Right lobe of liver (tissue), 4 donors: ENCODE results near the gene TENT5C.

Experiments used
- CTCF ChIP-seq, 4 donors: fragments of 200-600 bp in 3 of 4; fragments of 450-650 bp in 1 of 4; IDR thresholded peaks; one replicate each; pipeline versions ENCODE4 v1.5.1 to v1.8.0; 2016 to 2022; ENCODE audit warnings: antibody characterized with exemption in 4 of 4, mild to moderate bottlenecking in 2 of 4
- POLR2A ChIP-seq: fragments of 450-650 bp; IDR thresholded peaks from one replicate; pipeline ENCODE4 v1.6.1; 2017; ENCODE audit warnings: antibody characterized with exemption, mild to moderate bottlenecking
- donor health status: DM: no; HTN: no; CAD: no.
- donor health status: DM: no; HTN: no; CAD: no.
- donor health status: DM: no; HTN: yes; CAD: no.

- no peak for TF ChIP-seq POLR2A
- TF ChIP-seq CTCF (IDR thresholded peaks at IDR 0.05): no peak
These were observed 28.1 kb downstream of the TENT5C start for GRCh38 chr1:117633936-117634335.
